NCI-H2029 treated with DMSO at 0.1 percent for 48 hours (cell line): ENCODE data around the gene MAN1A2.

Experiments
- DNase-seq: peaks from one replicate; lab custom pipeline; 2025; lab: John Stamatoyannopoulos, UW

Gene MAN1A2

DNA sequence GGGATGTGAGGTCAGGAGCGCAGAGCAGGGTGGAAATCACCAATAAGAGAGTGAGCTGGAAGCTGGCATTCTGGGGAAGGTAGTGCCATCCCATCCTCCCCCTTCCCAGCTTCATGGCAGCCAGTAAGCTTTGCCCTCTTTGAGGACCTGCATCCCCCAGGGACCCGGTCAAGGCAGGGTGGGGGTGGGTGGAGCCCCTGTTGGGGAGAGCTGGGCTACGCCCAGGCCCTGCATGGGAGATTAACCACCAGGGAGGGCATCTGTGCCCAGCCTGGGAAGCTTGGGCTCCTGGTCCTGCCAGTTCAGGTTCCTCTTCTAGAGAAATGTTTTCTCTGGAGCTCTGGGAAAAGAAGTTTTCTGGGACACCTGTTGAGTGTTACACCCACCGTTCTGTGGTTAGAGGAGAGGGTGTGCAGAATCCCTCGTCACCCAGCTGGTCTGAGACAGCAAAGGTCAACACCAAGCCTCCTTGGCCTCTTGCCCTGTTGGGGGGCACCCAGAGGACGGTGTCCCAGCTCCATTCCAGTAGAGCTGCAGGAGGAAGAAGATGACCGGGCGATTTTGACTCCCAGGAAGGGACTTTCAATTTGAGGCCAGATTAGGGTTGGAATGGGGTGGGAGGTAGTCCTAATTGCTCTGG, 208.5 kb downstream of the MAN1A2 start:
- DNase-seq: no peak

DNA sequence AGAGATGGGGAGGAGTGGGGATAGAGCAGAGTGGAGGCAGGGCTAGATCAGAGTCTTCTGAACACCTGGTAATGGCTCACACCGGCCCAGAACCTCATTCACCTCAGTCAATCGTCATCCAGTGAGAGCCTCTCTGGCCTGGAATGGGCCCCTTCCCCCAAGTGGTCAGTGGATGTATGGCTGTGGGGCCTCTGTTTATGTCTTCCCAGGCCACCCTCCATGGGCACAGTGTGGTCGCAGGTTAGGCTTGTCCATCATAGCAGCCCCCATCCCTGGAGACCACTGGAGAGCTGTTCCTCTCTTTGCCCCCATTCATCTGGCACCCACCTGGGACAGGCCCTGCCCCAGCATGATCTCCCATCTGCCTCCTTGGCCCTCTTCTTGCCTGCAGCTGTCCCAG, 209.0 kb downstream of the MAN1A2 start:
- DNase-seq: no peak

DNA sequence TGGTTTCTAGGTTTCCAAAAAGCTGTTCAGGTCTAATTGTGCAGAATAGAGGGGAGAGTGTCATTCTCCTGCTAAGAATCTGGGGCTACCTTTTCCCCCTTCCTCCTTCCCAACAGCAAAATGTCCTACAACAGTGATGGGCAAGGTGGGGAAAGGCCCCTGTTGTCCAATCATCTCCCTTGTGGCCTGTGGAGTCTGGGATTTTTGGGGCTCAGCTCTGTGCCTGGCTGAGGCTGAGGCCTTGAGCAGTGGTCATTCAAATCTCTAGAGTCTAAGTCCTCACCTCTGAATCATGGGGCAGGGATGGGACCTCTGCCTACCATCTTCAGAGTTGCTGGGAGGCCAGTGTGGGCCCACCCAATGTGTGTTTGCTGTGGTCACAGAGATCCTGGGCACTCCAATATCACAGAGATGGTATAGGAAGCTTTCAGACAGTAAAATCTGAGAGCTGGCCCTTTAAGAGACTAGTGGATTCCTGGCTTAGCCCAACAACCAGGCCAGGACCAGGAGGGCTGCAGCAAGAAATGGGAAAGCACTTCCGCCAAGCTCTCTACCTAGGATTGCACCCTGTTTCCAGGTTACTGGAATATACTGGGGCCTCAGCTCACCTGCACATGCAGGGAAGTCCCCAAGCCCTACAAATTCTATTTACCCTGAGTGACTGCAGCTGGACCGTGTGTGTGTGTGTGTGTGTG, 210.1 kb downstream of the MAN1A2 start:
- DNase-seq: no peak

DNA sequence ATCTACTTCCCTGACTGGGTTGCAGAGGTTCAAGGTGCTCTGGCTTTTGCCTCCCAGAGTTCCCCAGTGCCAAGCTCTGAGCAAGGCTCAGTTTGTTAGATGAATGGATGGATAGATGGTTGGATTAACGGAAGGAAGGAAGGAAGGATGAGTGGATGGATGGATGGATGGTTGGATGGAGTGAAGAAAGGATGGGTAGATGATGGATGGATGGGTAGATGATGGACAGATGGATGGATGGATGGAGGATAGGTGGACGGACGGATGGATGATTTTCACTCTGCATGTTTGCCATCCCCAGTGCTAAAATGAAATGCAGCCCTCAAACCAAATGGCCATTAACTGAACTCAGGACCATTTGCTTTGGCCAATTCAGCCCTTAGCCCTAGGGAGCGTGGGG, 211.2 kb downstream of the MAN1A2 start:
- no peak for DNase-seq
